Mucosa of descending colon (tissue), 3 donors: ENCODE measurements around the gene MLH3. TPM values are rescaled to one million over a fixed set of nuclear protein-coding genes. Genes with fewer than 3 reads are reported as not detected.
"Not testable (repeated sequence)": the region's sequence is repeated elsewhere in the genome, so short reads cannot be mapped to it uniquely, and the experiment has no call there.

Experiments
- ATAC-seq: fragments of 200-7000 bp; cut with Tn5 transposase; one replicate; pipeline ENCODE4 v1.9.1; 2020; ENCODE audit warnings: mild to moderate bottlenecking, moderate library complexity
- DNase-seq, 3 donors: peaks; one replicate each; pipeline ENCODE4 v3.0.0-alpha.2; 2020
- H3K36me3 ChIP-seq: fragments of 200-600 bp; one replicate; pipeline ENCODE4 v1.8.0; 2021; ENCODE audit warnings: low read depth, mild to moderate bottlenecking
- H3K4me1 ChIP-seq: fragments of 200-600 bp; one replicate; pipeline ENCODE4 v1.8.0; 2021; ENCODE audit warnings: low read depth, mild to moderate bottlenecking
- H3K4me3 ChIP-seq: fragments of 200-600 bp; one replicate; pipeline ENCODE4 v1.8.0; 2021; ENCODE audit warnings: mild to moderate bottlenecking
- H3K9me3 ChIP-seq: fragments of 200-600 bp; one replicate; pipeline ENCODE4 v1.8.0; 2021; ENCODE audit warnings: mild to moderate bottlenecking
- CTCF ChIP-seq: fragments of 200-600 bp; IDR thresholded peaks from one replicate; pipeline ENCODE4 v1.8.0; 2022; ENCODE audit warnings: antibody characterized with exemption, mild to moderate bottlenecking
- intact Hi-C, 2 donors: fragments of 100-400 bp; cut with DNase I in 1 of 2; cut with micrococcal nuclease in 1 of 2; formaldehyde crosslinking; loops; one replicate each; pipeline versions ENCODE4 v1.11.0 to v1.11.1; 2022; cut with DNase I, micrococcal nuclease
- total RNA-seq, 3 donors: library from RNA; stranded (reverse); fragmentation: NEBNext Ultra II Directional in 2 of 3; extraction: Animal tissue kit (Norgen Biotek cat#: 25700) in 2 of 3; gene quantifications; one replicate each; pipeline versions ENCODE4 v1.2.1 to v1.2.4, GENCODE V29; 2021 to 2023
- donor health status: DM: no; HTN: no; CAD: no; lungs with moderate emphysema.
- donor health status: DM: no; HTN: no; CAD: no.
- donor health status: DM: no; HTN: yes; CAD: no.

MLH3 gene
- total RNA-seq, 3 donors from 2014 or later = 22.2 to 40.8 (median 26.2) TPM

- peaks cover 10% of the 10 kb centered on the region for H3K36me3 ChIP-seq
- DNase-seq = no peak
Observed at GRCh38 chr14:75005357-75005756, 45.9 kb downstream of the MLH3 start.

GRCh38 chr14:75003250-75004027, 47.8 kb downstream of the MLH3 start:
- TF ChIP-seq CTCF = no peak
- intact Hi-C loops = loop anchor here in 1 of 2 donors (10.0 kb wide), 1 partner anchor 49 kb away; the partner anchor contains the start of gene PGF
- Histone ChIP-seq H3K9me3 (no peaks in the 10 kb centered on the region), H3K36me3 (peaks cover 10% of the 10 kb centered on the region), H3K4me3 (peak overlapping the region; percentile 87), H3K4me1 (peaks cover 16% of the 10 kb centered on the region)
- ATAC-seq (peak; percentile 3), DNase-seq (peak in 1 of 3 donors; percentile 17)

More at GRCh38 chr14:75005357-75005756, 45.9 kb downstream of the MLH3 start:
- Histone ChIP-seq H3K4me3 (no peak overlapping the region), H3K4me1 (peaks cover 16% of the 10 kb centered on the region), H3K9me3 (no peaks in the 10 kb centered on the region)
- intact Hi-C loops = loop anchor here in 1 of 2 donors (10.0 kb wide), 1 partner anchor 51 kb away; the partner anchor contains the start of gene PGF
- no peak for ATAC-seq
- TF ChIP-seq CTCF = no peak

- intact Hi-C loops = loop anchor here in 1 of 2 donors (10.0 kb wide), 1 partner anchor 48 kb away; the partner anchor contains the start of gene PGF
- no peaks in the 10 kb centered on the region for H3K9me3 ChIP-seq
- H3K4me1 ChIP-seq = peaks cover 16% of the 10 kb centered on the region
- H3K4me3 ChIP-seq = peak within 1 kb of the TSS; percentile 87
- peaks cover 10% of the 10 kb centered on the region for H3K36me3 ChIP-seq
- no peak for TF ChIP-seq CTCF
- DNase-seq (peak; percentile 99), ATAC-seq (peak; percentile 99)
Observed at GRCh38 chr14:75002392-75003249, 48.6 kb downstream of the MLH3 start, which contains the start of gene EIF2B2. Gene EIF2B2 (plus strand): TSS chr14:75002921. CDS start chr14:75002991, 70 bp downstream.

GRCh38 chr14:75001899-75002298, 49.4 kb downstream of the MLH3 start:
- Histone ChIP-seq H3K9me3 (no peaks in the 10 kb centered on the region), H3K4me1 (peaks cover 16% of the 10 kb centered on the region), H3K4me3 (peak overlapping the region; percentile 87), H3K36me3 (peaks cover 6% of the 10 kb centered on the region)
- intact Hi-C loops = loop anchor here in 1 of 2 donors (10.0 kb wide), 1 partner anchor 47 kb away; the partner anchor contains the start of gene PGF
- no peak for DNase-seq
- no peak for TF ChIP-seq CTCF
- no peak for ATAC-seq

GRCh38 chr14:75001261-75001660, 50.0 kb downstream of the MLH3 start:
- no peak for TF ChIP-seq CTCF
- Histone ChIP-seq H3K9me3 (peaks cover 3% of the 10 kb centered on the region), H3K4me3 (no peak overlapping the region), H3K4me1 (peaks cover 16% of the 10 kb centered on the region), H3K36me3 (peaks cover 4% of the 10 kb centered on the region)
- DNase-seq (no peak), ATAC-seq (no peak)
- intact Hi-C loops = loop anchor here in 1 of 2 donors (10.0 kb wide), 1 partner anchor 46 kb away; the partner anchor contains the start of gene PGF

GRCh38 chr14:74995781-74996180, 55.5 kb downstream of the MLH3 start:
- H3K36me3 ChIP-seq, H3K4me3 ChIP-seq, DNase-seq, H3K4me1 ChIP-seq, intact Hi-C loops, ATAC-seq, H3K9me3 ChIP-seq: not testable (repeated sequence)

GRCh38 chr14:74994182-74994581, 57.1 kb downstream of the MLH3 start:
- H3K36me3 ChIP-seq, intact Hi-C loops, ATAC-seq, DNase-seq, H3K4me3 ChIP-seq, H3K4me1 ChIP-seq, H3K9me3 ChIP-seq: not testable (repeated sequence)
